ENCODE results near the gene CRYBA1. TPM values are rescaled to one million over a fixed set of nuclear protein-coding genes. Genes with fewer than 3 reads are reported as not detected.

Gene CRYBA1
- total RNA-seq, 1 donor from 2014 or later: not detected

- Histone ChIP-seq H3K4me3 (ENCODE audit: low read depth, low read length) (no peak overlapping the region), H3K27me3 (ENCODE audit: control insufficient read depth, insufficient read depth, low read length) (no peaks in the 10 kb centered on the region), H3K36me3 (ENCODE audit: control insufficient read depth, insufficient read depth, low read length) (no peaks in the 10 kb centered on the region)
- DNase-seq (ENCODE audit: low read depth): no peak
- no peak for TF ChIP-seq CTCF (IDR thresholded peaks at IDR 0.05; ENCODE audit: insufficient read depth, low read length, poor library complexity, severe bottlenecking)
These were observed 32.0 kb downstream of the CRYBA1 start for GRCh38 chr17:29278692-29279091.

GRCh38 chr17:29279397-29280070, 32.9 kb downstream of the CRYBA1 start:
- no peak for DNase-seq (ENCODE audit: low read depth)
- no peak overlapping the region for H3K4me3 ChIP-seq (ENCODE audit: low read depth, low read length)
- no peaks in the 10 kb centered on the region for H3K27me3 ChIP-seq (ENCODE audit: control insufficient read depth, insufficient read depth, low read length)
- H3K36me3 ChIP-seq (ENCODE audit: control insufficient read depth, insufficient read depth, low read length): no peaks in the 10 kb centered on the region
- TF ChIP-seq CTCF (IDR thresholded peaks at IDR 0.05; ENCODE audit: insufficient read depth, low read length, poor library complexity, severe bottlenecking): no peak

GRCh38 chr17:29283496-29283895, 36.8 kb downstream of the CRYBA1 start:
- TF ChIP-seq CTCF (IDR thresholded peaks at IDR 0.05; ENCODE audit: insufficient read depth, low read length, poor library complexity, severe bottlenecking): no peak

GRCh38 chr17:29283961-29284360, 37.3 kb downstream of the CRYBA1 start:
- TF ChIP-seq CTCF (IDR thresholded peaks at IDR 0.05; ENCODE audit: insufficient read depth, low read length, poor library complexity, severe bottlenecking): no peak
- no peak for DNase-seq (ENCODE audit: low read depth)
- Histone ChIP-seq H3K36me3 (ENCODE audit: control insufficient read depth, insufficient read depth, low read length) (peaks cover 7% of the 10 kb centered on the region), H3K4me3 (ENCODE audit: low read depth, low read length) (no peak overlapping the region), H3K27me3 (ENCODE audit: control insufficient read depth, insufficient read depth, low read length) (no peaks in the 10 kb centered on the region)

More at GRCh38 chr17:29283496-29283895, 36.8 kb downstream of the CRYBA1 start:
- Histone ChIP-seq H3K27me3 (ENCODE audit: control insufficient read depth, insufficient read depth, low read length) (no peaks in the 10 kb centered on the region), H3K36me3 (ENCODE audit: control insufficient read depth, insufficient read depth, low read length) (peaks cover 5% of the 10 kb centered on the region), H3K4me3 (ENCODE audit: low read depth, low read length) (no peak overlapping the region)
- DNase-seq (ENCODE audit: low read depth): no peak

- DNase-seq (ENCODE audit: low read depth): no peak
- peaks cover 7% of the 10 kb centered on the region for H3K36me3 ChIP-seq (ENCODE audit: control insufficient read depth, insufficient read depth, low read length)
- TF ChIP-seq CTCF (IDR thresholded peaks at IDR 0.05; ENCODE audit: insufficient read depth, low read length, poor library complexity, severe bottlenecking): no peak
- no peaks in the 10 kb centered on the region for H3K27me3 ChIP-seq (ENCODE audit: control insufficient read depth, insufficient read depth, low read length)
- no peak overlapping the region for H3K4me3 ChIP-seq (ENCODE audit: low read depth, low read length)
These were observed 43.2 kb downstream of the CRYBA1 start for GRCh38 chr17:29289852-29290251.

Measured in kidney epithelial cell (primary cell).